Stomach smooth muscle (tissue), 2 donors: ENCODE measurements around the gene ARSK.

ENCODE experiments used
- H3K27ac ChIP-seq: one replicate; pipeline ENCODE4 v1.7.0; 2013; ENCODE audit warnings: mild to moderate bottlenecking, low read length, inconsistent platforms
- H3K27me3 ChIP-seq, 2 donors: one replicate each; pipeline ENCODE4 v1.7.0; 2013; ENCODE audit warnings: low read length in 2 of 2; ENCODE audit not compliant: insufficient read depth in 2 of 2, control insufficient read depth in 1 of 2
- H3K36me3 ChIP-seq, 2 donors: one replicate each; pipeline ENCODE4 v1.7.0; 2013; ENCODE audit warnings: low read length in 2 of 2; ENCODE audit not compliant: control insufficient read depth in 2 of 2, insufficient read depth in 2 of 2
- H3K4me1 ChIP-seq: one replicate; pipeline ENCODE4 v1.7.0; 2013; ENCODE audit warnings: low read length; ENCODE audit not compliant: control insufficient read depth, insufficient read depth
- H3K4me3 ChIP-seq, 2 donors: one replicate each; pipeline ENCODE4 v1.7.0; 2013; ENCODE audit warnings: low read length in 2 of 2
- H3K9ac ChIP-seq, 2 donors: one replicate each; pipeline ENCODE4 v1.7.0; 2013; ENCODE audit warnings: low read length in 2 of 2, mild to moderate bottlenecking in 1 of 2
- H3K9me3 ChIP-seq, 2 donors: one replicate each; pipeline ENCODE4 v1.7.0; 2013; ENCODE audit warnings: low read length in 2 of 2; ENCODE audit not compliant: control insufficient read depth in 2 of 2
- donor health status: healthy.
- donor health status: Pancreatic carcinoma.

The ARSK gene

DNA sequence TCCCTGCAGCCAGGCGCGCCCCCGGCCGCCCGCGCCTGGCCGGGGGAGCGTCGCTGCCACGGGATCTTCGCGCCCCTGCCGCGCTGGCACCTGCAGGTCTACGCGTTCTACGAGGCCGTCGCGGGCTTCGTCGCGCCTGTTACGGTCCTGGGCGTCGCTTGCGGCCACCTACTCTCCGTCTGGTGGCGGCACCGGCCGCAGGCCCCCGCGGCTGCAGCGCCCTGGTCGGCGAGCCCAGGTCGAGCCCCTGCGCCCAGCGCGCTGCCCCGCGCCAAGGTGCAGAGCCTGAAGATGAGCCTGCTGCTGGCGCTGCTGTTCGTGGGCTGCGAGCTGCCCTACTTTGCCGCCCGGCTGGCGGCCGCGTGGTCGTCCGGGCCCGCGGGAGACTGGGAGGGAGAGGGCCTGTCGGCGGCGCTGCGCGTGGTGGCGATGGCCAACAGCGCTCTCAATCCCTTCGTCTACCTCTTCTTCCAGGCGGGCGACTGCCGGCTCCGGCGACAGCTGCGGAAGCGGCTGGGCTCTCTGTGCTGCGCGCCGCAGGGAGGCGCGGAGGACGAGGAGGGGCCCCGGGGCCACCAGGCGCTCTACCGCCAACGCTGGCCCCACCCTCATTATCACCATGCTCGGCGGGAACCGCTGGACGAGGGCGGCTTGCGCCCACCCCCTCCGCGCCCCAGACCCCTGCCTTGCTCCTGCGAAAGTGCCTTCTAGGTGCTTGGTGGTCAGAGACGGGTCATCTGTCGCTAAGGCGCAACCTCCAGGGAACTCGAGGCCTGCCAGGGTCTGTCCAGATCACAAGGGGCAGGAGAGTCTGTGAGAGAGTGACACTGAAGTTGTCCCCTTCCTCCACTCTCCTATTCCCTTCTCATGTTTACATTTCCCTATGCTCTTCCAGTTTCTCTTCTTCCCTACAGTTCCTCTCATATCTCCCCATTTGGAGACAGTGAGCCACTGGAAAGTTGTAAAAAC is 66.3 kb downstream of the ARSK start:
- no peaks in the 10 kb centered on the region for H3K36me3 ChIP-seq
- H3K27ac ChIP-seq: no peak overlapping the region
- peak overlapping the region; percentile 48 to 72 for H3K4me3 ChIP-seq
- peaks cover 3 to 32% of the 10 kb centered on the region in 2 donors for H3K27me3 ChIP-seq
- H3K9ac ChIP-seq: peak overlapping the region in 1 of 2 donors; percentile 32
- H3K9me3 ChIP-seq: no peaks in the 10 kb centered on the region
- peaks cover 16% of the 10 kb centered on the region for H3K4me1 ChIP-seq

DNA sequence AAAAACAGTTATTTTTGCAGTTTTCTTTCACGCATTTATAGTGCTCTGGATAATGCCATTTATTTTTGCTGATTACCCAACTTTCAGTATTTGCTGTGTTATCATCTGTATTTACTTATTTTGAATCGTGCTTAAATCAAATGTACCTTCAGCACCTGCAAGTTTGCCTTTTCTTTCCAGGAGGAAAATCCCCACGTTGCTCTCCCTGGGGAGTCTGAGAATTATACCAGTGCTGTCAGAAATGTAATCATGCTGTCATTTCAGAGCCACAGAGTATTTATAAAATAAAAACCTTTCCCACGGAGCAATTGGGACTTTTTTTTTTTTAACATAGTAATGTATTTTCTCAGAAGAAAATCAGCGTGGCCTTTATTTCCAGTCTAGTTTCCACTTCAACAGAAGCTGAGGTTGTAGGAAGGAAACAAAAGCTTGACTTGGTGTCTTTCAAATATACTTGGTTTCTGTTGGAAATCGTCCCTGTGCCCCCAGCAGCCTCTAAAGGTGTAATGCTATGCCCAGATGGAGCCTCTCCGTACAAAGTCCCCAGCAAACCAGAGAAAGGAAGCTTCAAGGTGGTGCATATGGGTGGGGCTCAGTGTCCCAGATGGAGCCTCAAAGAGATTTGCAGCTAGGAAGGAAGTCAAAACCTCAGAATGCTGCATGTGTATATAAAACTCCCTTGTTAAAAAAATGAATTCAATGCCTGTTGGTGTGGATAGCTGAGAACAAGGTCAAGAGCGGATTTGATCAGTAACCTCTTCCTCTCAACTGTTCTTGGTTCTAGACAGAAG is 67.1 kb downstream of the ARSK start:
- Histone ChIP-seq H3K27ac (no peak overlapping the region), H3K4me1 (peaks cover 16% of the 10 kb centered on the region), H3K4me3 (peak overlapping the region in 1 of 2 donors; percentile 72), H3K9ac (peak overlapping the region in 1 of 2 donors; percentile 32), H3K9me3 (no peaks in the 10 kb centered on the region), H3K27me3 (peaks cover 3 to 32% of the 10 kb centered on the region in 2 donors), H3K36me3 (no peaks in the 10 kb centered on the region)

DNA sequence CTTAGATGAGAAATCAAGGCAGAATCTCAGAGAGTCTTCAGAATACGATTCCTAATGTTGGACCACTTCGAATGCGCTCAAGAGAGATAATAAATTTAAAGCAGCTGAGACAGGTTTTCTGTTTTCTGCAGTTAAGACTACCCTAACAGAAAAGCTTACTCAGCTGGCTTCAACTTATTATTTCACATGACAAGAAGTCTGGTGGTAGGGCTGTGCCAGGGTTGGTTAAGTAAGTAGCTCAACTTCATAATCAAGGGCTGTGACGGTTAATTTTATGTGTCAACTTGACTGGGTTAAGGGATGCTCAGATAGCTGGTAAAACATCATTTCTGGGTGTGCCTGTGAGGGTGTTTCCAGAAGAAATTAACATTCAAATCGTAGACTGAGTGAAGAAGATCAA is 68.8 kb downstream of the ARSK start:
- Histone ChIP-seq H3K4me3 (no peak overlapping the region), H3K9ac (no peak overlapping the region), H3K27ac (no peak overlapping the region), H3K4me1 (peaks cover 16% of the 10 kb centered on the region), H3K9me3 (no peaks in the 10 kb centered on the region), H3K36me3 (no peaks in the 10 kb centered on the region), H3K27me3 (peaks cover 3 to 26% of the 10 kb centered on the region in 2 donors)

DNA sequence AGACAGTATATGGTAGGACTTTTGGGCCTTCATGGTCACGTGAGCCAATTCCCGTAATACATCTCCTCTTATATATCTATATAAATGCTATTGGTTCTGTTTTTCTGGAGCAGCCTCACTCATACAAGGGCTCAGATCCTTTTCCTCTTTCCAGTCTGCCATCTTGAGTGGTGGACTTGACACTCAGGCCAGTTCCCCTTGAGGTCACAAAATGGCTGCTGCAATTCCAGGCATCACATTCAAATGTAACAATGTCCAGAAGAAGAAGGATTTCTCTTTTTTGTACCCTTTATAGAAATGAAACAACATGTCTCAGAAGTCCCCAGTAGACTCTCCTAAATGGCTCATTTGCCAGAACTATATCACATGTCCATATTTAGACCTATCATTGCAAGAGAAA is 69.5 kb downstream of the ARSK start:
- peaks cover 1 to 19% of the 10 kb centered on the region in 2 donors for H3K27me3 ChIP-seq
- no peak overlapping the region for H3K9ac ChIP-seq
- H3K4me3 ChIP-seq: no peak overlapping the region
- H3K27ac ChIP-seq: no peak overlapping the region
- peaks cover 16% of the 10 kb centered on the region for H3K4me1 ChIP-seq
- H3K9me3 ChIP-seq: no peaks in the 10 kb centered on the region
- no peaks in the 10 kb centered on the region for H3K36me3 ChIP-seq

DNA sequence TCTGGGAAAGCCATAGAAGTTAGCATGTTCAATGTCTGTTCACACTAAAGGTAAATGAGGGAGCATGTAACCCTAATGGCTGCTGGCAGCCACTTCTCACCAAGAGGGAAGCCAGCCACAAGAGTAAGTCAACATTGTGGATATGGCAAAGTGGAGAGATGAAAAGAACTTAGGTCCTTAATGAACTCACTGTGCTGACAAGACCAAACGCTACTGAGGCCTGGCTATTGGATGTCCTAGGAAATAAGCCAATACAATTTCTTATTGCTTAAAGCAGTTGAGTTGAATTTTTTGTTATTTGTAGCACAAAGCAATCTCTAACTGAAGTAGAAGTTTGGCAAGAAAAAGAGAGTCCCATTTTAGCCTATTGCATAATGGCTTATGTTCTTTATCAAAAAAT is 71.8 kb downstream of the ARSK start:
- Histone ChIP-seq H3K4me3 (no peak overlapping the region), H3K27me3 (no peaks in the 10 kb centered on the region), H3K4me1 (no peaks in the 10 kb centered on the region), H3K27ac (no peak overlapping the region), H3K9me3 (no peaks in the 10 kb centered on the region), H3K36me3 (no peaks in the 10 kb centered on the region), H3K9ac (no peak overlapping the region)

DNA sequence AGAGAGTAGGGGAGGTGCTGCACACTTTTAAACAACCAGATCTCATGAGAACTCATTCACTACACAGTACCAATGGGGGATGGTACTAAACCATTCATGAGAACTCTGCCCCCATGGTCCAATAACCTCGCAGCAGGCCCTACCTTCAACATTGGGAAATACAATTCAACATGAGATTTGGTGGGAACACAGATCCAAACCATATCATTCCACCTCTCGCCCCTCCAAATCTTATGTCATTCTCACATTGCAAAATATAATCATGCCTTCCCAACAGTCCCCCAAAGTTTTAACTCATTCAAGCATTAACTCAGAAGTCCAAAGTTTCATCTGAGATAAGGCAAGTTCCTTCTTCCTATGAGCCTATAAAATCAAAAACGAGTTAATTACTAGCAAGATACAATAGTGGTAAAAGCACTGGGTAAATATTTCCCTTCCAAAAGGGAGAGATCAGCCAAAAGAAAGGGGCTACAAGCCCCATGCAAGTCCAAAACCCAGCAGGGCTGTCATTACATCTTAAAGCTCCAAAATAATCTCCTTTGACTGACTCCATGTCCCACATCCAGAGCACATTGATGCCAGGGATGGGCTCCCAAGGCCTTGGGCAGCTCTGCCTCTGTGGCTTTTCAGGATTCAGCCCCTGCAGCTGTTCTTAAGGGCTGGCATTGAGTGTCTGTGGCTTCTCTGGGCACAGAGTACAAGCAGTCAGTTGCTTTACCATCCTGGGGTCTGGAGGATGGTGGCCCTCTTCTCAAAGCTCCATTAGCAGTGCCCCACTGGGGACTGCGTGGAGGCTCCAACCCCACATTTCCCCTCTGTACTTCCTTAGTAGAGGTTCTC is 73.3 kb downstream of the ARSK start:
- H3K27ac ChIP-seq: no peak overlapping the region

DNA sequence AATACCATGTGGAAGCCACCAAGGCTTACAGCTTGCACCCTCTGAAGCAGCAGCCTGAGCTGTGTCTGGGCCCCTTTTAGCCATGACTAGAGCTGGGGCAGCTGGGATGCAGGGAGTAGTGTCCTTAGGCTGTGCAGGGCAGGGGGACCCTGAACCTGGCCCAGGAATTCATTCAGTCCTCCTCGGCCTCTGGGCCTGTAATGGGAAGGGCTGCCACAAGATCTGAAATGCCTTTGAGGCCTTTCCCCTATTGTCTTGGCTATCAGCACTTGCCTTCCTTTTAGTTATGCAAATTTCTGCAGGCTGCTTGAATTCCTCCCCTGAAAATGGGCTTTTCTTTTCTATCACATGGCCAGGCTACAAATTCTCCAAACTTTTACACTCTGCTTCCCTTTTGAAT is 74.0 kb downstream of the ARSK start:
- no peak overlapping the region for H3K27ac ChIP-seq
- no peak overlapping the region for H3K9ac ChIP-seq
- no peaks in the 10 kb centered on the region for H3K27me3 ChIP-seq
- no peaks in the 10 kb centered on the region for H3K36me3 ChIP-seq
- no peaks in the 10 kb centered on the region for H3K9me3 ChIP-seq
- H3K4me3 ChIP-seq: no peak overlapping the region
- no peaks in the 10 kb centered on the region for H3K4me1 ChIP-seq

More for the DNA sequence above, 73.3 kb downstream of the ARSK start:
- Histone ChIP-seq H3K4me3 (no peak overlapping the region), H3K9ac (no peak overlapping the region), H3K27me3 (no peaks in the 10 kb centered on the region), H3K36me3 (no peaks in the 10 kb centered on the region), H3K9me3 (no peaks in the 10 kb centered on the region), H3K4me1 (no peaks in the 10 kb centered on the region)

DNA sequence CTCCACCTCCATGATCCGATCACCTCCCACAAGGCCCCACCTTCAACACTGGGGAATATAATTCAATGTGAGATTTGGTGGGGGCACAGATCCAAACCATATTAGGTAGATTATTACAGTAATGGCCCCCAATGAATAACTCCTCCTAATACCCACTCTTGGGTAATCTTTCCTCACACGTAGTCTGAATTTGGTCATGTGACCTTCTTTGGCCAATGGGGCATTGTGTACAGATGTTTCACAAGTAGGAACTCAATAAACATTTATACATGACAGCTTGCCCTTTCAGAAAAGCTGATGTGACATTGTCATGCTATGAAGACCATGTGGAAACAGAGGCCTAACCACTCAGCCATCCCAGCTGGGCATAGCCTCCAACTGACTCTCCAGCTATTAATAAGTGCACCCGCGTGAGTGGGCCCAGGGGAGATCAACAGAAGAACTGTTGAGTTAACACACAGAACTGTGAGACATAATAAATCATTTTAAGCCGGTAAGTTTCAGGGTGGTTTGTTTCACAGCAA is 75.6 kb downstream of the ARSK start:
- Histone ChIP-seq H3K4me3 (no peak overlapping the region), H3K9me3 (no peaks in the 10 kb centered on the region), H3K27me3 (no peaks in the 10 kb centered on the region), H3K9ac (no peak overlapping the region), H3K36me3 (no peaks in the 10 kb centered on the region), H3K27ac (no peak overlapping the region), H3K4me1 (no peaks in the 10 kb centered on the region)

DNA sequence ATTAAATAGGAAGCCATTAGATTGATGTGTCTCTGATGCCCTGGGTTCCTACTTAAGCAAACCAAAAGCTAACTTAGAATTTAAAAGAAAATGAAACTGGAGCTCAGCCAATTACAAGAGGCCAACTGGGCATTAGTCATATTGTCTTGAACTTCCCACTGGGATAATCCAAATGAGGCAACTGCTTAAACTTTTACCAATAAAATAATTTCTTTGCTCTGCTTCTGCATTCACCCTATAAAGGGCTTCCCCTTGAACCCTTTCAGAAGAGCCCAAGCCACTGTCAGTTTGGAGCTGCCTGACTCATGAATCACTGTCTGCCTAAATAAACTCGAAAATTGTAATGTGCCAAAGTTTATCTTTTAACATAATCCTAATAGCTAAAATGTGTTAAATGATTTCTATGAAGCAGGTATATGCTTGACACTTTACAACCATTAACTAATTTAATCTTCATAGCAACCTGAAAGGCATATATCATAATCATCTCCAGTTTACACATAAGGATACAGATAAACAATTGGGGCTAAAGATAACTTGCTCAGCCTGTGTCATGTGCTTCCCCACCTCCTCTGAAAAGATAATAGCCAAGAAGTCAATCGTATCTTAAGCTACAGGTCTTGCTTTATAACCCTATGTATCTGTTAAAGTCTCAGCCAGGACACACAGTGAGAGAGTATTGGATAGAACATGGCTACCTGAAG is 76.5 kb downstream of the ARSK start:
- Histone ChIP-seq H3K36me3 (no peaks in the 10 kb centered on the region), H3K27ac (no peak overlapping the region), H3K27me3 (no peaks in the 10 kb centered on the region), H3K4me3 (no peak overlapping the region), H3K4me1 (no peaks in the 10 kb centered on the region), H3K9me3 (no peaks in the 10 kb centered on the region), H3K9ac (no peak overlapping the region)
